Activated CD8-positive, alpha-beta memory T cell treated with anti-CD3 and anti-CD28 coated beads for 4 hours (primary cell): Measurements from ENCODE around the gene SLC29A3.

Experiments
- DNase-seq, 2 donors: peaks; one replicate each; pipeline ENCODE4 v3.0.0-alpha.2; 2020; ENCODE audit warnings: low read depth in 2 of 2

SLC29A3 gene

GRCh38 chr10:71392292-71392691 is 73.2 kb downstream of the SLC29A3 start:
- no peak for DNase-seq

- DNase-seq: no peak
These were observed 74.0 kb downstream of the SLC29A3 start for GRCh38 chr10:71392791-71393781.

- DNase-seq: no peak
These were observed 74.9 kb downstream of the SLC29A3 start for GRCh38 chr10:71393841-71394475.

- no peak for DNase-seq
These were observed 76.0 kb downstream of the SLC29A3 start for GRCh38 chr10:71394926-71395562.

GRCh38 chr10:71395621-71396020 is 76.6 kb downstream of the SLC29A3 start:
- DNase-seq: no peak

GRCh38 chr10:71396084-71396710 is 77.1 kb downstream of the SLC29A3 start:
- DNase-seq: no peak

GRCh38 chr10:71396711-71397295 is 77.7 kb downstream of the SLC29A3 start, which contains the start of gene CDH23:
CDH23 (plus strand) TSS chr10:71396920; CDS start chr10:71439832, 42,912 bp downstream.
- no peak for DNase-seq

GRCh38 chr10:71397296-71398212 is 78.5 kb downstream of the SLC29A3 start:
- no peak for DNase-seq

- no peak for DNase-seq
These were observed 79.9 kb downstream of the SLC29A3 start for GRCh38 chr10:71398976-71399375.

- DNase-seq: no peak
These were observed 80.9 kb downstream of the SLC29A3 start for GRCh38 chr10:71399946-71400345.

- no peak for DNase-seq
These were observed 82.0 kb downstream of the SLC29A3 start for GRCh38 chr10:71401056-71401455.

- no peak for DNase-seq
These were observed 82.9 kb downstream of the SLC29A3 start for GRCh38 chr10:71402005-71402404.

GRCh38 chr10:71404503-71405295 is 85.6 kb downstream of the SLC29A3 start:
- DNase-seq: no peak

- no peak for DNase-seq
These were observed 87.8 kb downstream of the SLC29A3 start for GRCh38 chr10:71406878-71407277.

- no peak for DNase-seq
These were observed 89.6 kb downstream of the SLC29A3 start for GRCh38 chr10:71408436-71409225.

- no peak for DNase-seq
These were observed 90.6 kb downstream of the SLC29A3 start for GRCh38 chr10:71409516-71410104.
